Astrocyte (in vitro differentiated cells and primary cell): ENCODE measurements around the gene APOBEC3G.

ENCODE experiments used
- CTCF ChIP-seq: IDR thresholded peaks from 2 replicates; pipeline ENCODE4 v1.5.1; 2011; ENCODE audit warnings: low read depth, mild to moderate bottlenecking, inconsistent platforms, low read length, moderate library complexity; ENCODE audit not compliant: insufficient read depth
- EZH2 ChIP-seq: IDR thresholded peaks from 2 replicates; pipeline ENCODE4 v1.6.1; 2012; ENCODE audit warnings: mild to moderate bottlenecking, low read length, inconsistent platforms; ENCODE audit not compliant: insufficient read depth

- TF ChIP-seq CTCF, result no peak
- no peak for TF ChIP-seq EZH2
Measured at GRCh38 chr22:39078329-39078728, 1.3 kb downstream of the APOBEC3G start.
